Stimulated activated naive CD8-positive, alpha-beta T cell treated with anti-CD3 and anti-CD28 coated beads, Interleukin-15, Interleukin-2, amounts not matched to agents 100 U/mL and 50 U/mL, for 24 hours (primary cell): ENCODE measurements around the gene GDNF.

Experiments used
- ATAC-seq: fragments of 150-1000 bp; cut with Tn5 transposase; one replicate; pipeline ENCODE4 v1.10.0; 2021
- DNase-seq: peaks from one replicate; pipeline ENCODE4 v3.0.0; 2021

GDNF gene

DNA sequence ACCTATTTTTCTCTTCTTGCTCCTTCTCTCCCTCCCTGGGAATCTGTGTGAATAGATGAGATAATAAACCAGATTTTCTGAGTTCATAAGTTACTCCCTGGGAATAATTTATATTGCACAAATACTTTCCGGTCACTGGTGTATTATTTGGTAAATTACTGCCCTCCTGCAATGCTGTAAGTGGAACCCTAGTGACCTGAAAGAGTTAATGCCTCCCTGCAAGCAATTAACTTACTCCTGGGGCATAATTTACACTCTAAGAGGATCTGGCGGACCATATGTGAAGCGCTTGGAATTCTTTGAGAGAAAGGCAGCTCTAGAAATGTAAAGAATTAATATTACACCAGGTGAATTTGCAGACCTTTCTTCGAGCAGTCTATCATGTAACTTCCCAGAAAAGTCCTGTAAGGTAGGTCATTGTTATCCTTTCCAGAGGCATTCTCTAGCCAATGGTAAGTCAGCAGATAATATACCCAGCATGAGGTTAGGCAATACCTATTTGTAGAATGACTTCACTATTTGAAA is 7.0 kb upstream of the GDNF start:
- ATAC-seq (no peak), DNase-seq (no peak)

DNA sequence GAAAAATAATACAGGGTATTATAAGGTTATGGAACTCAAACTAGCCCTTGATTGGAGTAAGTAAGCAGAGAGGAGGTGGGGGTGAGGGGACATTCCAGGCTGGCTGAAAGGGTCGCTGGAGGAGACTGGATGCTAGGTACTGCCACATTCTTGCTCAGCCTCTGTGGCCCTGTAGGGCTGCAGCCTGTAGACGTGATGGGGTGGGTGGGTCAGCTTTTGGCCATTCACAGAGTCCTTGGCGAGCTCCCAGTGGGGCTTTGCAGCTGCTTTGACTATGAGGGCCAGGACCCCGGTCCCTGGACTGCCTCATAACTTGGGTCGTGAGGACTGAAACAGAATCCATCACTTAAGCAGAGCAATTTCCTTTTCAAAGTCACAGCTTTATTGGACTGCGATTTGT is 4.2 kb upstream of the GDNF start:
- DNase-seq (no peak), ATAC-seq (no peak)

DNA sequence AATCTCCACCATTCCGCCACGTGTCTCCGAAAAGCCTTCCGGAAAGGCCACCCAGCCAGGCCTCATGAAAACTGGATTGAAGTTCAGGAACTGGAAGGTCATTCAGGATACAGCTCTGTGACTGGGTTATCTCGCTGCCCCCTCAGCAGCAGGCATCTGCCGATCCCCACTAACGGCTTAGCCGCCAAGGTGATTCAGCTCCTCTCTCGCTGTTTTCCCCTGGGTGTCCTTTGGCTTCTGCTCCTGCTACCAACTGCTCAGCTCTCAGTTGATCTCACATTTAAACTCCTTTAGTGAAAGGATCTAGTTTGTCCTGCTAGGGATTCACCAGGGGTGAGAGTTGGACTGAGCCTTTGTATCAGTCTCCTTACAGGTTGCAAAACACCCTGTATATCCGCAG is 2.2 kb upstream of the GDNF start:
- ATAC-seq (no peak), DNase-seq (no peak)

DNA sequence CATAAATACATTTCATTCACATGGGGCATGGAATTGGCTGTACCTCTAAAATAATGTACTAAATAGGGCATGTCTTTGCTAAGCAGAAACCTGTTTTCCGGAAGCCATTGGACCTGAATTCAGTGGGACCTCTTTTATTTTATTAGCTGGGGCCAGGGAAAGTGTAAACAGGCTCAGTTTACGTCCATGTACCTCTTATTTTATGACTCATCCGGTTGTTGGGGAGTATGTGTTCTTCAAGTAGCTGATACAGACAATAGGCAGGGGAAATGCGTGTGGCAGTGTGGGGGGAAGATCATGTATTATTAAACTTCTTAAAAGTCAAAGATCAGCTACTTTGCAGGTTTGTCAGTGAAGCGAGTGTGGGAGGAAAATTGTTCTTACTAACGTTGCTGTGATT is 1.4 kb upstream of the GDNF start:
- DNase-seq (no peak), ATAC-seq (no peak)

DNA sequence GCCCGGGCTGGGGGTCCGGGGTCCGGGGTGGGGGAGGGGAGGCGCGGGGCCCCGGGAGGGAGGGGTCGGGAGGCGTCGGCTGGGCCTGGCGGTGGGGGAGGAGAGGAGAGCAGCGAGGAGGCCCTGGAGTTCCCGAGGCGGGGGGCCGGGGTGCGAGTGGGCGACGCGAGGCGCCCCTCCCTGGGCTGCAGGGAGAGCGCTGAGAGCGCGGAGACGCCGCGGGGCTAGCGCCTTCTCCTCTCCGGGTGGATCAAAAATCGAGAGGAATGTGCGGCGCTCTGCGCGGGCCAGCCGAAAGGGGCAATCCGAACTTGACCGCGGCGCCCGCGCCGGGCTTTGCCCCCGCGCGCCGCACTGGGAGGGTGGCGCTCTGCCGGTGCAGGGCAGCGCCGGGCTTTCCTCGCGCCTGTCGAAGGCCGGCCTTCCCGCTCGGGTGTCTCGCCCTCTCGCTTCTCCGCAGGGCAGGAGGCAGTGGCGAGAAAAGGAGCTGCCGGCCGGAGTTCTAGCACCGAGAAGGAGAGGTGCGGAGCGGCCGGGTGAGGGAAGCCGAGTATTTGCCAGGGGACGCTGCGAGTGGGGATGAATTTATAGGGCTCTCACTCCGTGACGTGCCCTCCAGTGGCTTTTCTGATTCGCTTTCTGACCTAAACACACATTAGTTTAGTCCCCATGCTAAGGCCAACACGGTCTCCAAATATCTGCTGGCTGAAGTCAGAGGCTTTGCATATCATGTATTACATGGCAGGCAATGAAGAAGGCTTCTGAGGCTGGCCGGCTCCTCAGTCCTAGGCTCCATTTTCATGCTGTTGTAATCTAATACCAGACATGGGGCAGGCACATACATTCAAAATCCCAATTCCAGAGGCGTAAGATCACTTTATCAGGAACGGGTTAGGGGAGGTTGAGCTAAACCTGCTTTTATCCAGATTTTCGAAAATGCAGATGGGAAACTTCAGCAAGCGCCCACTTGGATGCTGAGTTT is 503 bp upstream of the GDNF start:
- DNase-seq (peak; percentile 7), ATAC-seq (no peak)

DNA sequence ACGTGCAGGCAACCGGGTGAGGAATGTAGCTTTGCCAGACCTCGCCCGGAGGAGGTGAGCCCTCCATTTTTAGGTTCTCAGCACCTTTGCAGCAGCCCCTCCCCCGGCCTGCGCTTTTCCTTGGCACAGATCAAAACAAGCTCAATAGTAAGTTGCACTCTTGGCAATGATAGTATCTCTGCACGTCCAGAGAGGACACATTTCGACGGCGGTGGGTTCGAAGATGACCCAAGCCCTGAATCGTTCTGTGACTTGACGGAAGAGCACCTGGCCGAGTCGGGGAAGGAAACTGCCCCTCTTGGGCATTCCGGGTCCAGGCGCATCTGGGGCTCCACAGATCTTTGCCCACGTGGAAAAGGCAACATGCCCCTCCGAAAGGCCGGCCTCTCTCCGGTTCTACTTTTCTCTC is 904 bp downstream of the GDNF start:
- DNase-seq (no peak), ATAC-seq (no peak)

DNA sequence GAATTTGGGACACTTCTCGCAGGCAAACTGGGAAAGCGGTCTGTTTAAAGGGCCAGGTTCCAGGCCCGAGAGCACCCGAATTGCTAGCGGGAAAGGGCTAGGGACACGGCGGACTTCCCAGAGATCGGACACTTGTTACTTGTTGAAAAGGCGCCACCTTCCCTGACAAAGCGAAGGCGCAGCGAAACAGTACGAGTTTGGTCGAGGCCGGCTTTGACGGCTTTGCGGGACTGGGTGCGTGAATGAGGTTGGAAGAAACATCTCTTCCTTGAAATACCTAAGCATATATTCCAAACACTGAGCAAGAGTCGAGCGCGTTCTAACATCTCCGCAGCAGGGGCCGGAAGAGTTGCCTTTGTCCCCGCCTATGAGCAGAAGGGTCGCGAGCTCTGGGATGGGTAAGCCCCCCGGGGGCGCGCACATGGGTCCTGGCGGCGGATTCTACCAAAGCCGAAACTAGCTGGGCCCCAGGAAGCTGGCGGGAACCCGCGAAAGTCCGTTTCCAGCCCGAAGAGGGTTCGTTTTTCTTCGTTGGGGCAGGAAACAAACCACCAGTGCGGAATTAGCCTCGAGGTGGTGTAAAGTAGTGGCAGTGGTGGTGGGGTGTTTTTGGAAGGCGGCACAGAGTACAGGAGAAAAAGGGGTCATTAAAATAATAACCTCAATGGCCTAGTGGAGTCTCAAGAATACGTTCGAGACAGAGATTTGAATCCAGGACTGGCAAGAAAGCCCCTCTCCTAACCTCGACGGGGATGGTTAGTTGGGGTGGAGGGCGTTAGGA is 1.5 kb downstream of the GDNF start:
- ATAC-seq = no peak
- peak; percentile 13 for DNase-seq

DNA sequence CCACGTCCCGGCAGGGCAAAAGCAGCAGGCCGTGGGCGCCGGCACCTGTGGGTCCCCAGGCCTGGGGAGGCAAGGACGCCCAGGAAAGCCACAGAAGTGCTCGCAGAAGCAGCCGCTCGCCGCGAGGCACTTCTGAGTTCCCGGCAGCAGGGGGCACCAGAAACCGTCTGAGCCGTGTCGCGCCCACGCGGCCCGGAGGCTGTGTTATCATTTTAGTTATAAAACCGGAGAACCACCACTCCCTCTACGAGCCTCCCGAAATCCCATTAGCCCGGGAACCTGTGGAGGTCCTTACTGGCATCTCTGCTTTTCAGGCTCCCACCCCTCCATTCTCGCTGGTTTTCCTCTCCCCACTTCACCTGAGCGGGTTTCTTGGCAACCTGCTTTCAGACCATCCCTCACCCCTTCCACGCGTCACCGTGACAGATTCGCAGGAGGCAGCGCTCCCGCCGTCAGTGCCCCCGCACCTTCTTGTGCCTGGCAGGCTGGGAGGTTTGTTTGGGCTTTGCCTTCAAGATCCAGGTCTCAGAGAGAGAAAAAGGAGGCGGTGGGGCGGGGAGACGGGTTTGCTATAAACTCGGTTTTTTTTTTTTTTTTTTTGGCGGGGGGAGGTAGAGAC is 2.3 kb downstream of the GDNF start:
- DNase-seq (peak; percentile 86), ATAC-seq (peak; percentile 51)

DNA sequence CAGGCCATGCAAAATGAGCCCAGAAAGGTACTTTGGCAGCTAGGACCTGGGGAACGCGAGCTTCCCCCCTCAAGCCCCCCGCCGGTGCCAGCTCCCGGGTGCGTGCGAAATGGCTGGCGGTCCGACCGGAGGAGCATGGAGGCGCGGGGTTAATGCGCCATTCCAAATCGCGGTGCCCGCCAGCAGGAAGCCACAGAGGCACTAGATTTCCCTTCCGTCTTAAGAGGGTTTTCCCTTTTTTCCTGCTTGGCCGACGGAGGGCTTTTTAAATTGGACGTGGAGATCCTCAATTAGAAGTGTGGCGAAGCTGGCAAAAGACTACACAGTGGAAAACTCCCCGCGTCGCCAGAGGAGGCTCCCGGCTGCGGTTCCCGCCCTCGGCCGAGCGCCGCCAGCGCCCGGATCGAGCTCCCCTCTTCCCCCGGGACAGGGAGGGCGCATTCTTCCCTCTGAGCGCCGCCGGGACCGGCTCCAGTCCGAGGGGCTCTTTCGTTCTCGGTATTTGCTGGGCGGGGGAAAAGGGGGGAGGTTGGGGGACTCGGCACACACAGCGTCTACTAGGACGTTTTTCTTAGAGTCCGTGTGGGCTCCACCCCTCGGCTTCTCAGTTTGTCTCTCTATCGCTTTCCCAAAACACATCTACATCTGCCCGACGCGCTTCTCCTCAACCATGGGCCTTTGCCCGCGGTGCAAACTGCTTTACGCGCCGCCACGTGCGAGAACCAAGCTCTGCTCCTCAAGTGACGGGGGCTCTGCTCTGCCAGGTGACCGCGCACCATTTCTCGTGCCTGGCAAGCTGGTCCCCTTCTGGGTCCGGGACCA is 3.0 kb downstream of the GDNF start:
- ATAC-seq (peak; percentile 24), DNase-seq (peak; percentile 11)

DNA sequence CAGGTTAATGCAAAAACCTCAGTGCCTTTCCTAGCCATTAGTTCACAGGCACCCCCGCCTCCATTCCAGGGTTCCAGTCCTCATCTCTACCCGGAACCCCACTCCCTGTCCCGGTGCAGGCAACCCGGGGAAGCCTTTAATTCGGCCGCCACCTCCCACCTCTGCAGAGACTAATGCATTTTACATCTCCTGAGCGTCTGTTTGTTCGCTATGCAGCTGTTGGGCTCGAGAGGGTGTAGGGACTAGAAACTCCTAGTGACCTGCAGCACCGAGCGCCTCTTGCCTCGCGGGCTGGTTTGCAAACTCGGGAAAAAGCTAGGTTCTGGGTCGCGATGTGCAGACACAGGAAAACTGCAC is 3.6 kb downstream of the GDNF start:
- ATAC-seq = no peak

DNA sequence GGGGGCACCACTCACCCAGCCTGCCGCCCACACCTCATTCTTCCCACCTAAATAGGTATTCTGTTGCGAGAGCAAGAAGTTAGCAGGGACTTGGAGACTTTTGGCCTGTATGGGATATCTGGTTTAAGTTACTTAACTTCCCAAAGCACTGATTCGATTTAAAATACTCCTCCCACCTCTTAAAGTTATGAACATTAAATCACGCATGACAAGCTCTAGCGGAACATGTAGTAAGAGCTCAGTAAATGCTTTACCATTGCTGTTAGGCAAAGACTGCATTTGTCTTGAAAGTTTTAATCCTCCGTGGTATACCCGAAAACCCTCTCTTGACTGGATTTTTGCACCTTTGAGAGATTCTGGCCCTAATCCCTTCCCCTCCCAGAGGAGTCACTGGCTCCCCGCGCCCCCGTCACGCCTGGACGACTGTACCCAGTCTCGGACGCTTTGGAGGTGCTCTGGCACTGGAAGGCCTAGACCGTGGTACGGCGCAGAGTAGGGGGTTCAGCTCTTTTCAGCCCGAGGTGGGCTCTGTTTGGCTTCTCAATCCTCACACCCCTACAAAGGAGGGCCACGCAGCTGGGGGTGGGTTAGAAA is 4.4 kb downstream of the GDNF start:
- ATAC-seq = no peak
- DNase-seq = no peak

More for the DNA sequence above, 3.6 kb downstream of the GDNF start:
- DNase-seq = no peak

DNA sequence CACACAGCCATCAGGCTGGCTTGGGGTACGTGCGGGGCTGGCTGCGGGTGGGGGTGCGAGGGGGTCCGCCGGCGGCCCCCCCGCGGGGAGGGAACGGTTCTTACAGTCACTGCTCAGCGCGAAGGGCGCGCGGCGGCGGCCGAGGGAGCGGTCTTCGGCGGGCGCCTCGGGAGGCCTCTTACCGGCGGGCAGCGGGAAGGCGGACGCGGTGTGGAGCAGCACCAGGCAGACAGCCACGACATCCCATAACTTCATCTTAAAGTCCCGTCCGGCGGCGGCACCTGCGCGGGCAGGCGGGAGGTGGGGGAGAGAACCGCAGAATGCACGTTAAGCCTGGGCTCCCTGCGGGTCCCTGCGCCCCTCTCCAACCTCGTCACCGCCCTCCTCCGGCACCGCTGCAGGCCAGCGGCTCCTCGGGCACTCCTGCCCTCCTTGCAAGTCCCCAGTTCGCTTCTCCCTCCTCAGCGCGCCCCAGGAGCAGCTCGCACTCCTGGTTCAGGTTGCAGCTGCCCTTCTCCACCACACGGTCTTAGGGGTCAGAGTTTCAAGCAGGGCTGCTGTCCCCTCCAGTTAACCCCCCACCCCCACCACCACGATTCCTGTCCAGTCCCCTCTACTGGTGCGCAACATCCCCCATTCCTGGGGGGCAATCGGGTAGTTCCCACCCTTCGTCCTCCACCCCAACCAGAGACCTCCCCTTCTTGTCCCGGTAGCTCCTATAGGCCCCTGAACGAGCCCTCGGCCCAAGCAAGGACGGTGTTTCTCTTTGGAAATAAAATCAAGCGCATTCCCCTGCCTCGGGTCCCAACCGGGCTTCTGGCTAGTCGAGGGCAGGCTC is 5.1 kb downstream of the GDNF start:
- no peak for ATAC-seq
- DNase-seq = peak; percentile 4

DNA sequence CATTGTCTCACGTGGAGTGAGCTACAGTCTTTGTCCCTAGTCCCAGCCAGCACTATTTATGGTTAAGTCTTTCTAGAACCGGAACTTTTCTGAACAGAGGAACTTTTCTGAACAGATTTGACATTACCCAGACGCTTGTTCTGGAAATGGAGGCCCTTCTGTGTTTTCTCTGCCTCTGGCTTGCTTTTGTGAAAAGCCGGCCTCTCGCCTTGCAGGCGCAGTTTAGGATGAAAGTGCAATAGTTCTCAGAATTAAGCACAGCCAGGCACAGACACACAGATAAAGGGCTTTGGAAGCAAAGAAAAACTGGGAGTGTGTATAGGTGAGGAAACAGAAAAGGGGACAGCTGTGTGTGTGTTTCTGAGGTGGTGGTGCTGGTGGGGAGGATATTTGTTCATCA is 5.9 kb downstream of the GDNF start:
- DNase-seq = no peak
- no peak for ATAC-seq

DNA sequence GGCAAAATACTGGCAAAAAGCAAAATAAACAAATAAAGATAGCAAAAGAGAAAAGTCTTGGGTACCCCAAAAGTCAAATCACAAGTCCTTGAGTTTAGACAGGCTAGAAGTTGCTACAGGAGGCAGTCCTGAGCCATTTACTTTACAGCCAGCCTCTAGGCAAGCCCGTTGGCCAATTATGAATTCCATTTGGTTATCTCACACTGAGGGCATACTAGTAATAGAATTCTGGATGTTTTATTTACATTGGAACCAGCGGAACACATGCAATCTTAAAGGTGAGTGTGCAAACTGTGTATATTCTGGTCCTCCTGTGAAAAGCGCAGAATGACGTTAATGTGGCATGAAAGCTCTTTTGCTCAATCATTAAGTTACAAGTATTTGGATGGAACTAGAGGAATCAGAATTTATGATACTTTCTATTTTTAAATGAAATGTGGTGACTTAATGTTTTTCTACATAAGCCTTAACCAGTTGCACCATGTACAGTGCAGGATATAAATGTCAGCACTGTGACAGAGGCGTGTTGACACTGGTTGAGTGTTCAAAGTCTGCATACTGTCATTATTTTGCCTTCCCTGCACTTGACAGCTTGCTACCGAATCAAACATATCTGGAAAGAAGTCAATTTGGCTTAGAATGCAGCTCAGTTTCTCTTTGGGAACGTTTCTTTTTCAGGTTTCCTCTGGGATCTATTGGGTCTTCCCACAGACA is 7.9 kb downstream of the GDNF start:
- DNase-seq (no peak), ATAC-seq (no peak)

DNA sequence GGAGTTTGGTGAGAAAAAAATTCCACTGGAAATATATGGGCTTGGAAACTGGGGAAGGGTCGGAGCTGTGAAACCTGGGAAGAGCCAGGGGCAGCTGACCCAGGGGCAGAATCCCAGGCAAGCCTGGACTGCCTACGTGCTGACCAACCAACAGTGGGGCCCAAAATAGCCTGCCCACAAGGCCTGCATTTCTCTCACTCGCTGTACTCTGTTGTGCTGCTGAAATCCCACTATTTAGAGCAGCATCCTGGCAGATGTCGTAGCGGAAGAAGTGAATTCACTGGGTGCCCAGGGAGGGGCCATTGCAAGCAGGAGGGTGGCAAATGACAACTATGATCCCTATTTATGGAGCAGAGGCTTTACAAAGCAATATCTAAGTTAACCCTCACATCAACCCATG is 9.5 kb downstream of the GDNF start:
- DNase-seq = no peak

DNA sequence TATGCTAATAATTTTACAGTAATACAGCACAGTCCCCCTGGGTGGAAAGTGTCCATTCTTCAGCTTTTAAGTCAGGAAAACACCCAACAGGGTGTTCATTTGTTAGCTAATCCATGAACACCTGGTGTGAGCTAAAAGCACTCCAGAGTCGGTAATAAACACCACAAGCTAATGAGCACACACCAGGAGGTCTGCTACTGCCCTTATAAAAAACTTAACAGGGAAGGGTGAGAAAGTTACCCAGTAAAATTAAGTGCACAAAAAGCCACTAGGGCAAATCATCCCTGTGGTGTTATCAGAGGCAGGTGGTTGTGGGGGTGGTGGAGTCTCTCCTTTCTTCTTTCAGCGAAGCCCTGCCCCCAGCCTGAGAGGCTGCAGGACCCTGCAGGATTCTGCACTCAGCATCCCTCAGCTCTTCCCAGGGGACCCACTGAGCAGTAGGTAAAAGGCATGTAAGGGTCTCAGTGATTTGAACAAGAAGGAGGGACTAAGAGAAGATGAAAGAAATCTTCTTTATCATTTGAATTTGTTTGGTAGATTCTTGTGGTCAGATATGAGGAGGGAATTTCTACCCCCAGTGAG is 14.4 kb downstream of the GDNF start:
- DNase-seq (no peak), ATAC-seq (no peak)

More for the DNA sequence above, 9.5 kb downstream of the GDNF start:
- ATAC-seq = no peak

DNA sequence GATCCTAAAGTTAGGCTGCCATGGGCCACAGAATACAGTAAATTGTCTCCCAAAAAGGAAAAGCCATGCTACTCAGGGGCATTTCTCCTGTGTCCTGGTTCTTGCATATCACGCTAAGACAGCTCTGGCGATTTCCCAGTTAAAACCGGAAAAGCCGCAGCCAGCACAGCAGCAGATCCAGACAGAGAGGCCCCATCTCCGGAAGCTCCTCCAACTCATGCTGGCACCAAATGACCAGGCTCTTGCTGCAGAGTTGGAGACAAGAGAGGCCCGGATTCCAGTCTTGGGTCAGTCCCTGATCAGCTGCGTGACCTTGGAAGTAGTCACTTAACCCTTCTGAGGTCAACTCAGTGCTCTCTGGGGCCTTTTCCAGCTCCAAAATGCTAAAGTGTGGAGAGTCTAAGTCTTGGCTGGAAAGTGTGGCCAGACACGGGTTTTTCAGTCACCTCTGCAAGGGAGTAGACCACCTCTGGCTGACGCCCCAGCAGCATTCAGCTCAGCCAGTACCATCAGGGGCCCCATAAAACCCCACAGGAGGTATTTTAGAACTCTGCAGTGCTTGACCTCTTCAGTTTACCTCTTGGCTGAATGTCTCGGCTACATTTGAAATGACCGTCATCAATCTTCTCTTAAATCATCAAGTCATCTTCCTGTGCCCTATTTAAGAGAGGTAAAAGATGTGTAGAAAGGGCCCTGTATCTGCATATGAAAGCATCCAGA is 16.2 kb downstream of the GDNF start:
- DNase-seq = no peak

DNA sequence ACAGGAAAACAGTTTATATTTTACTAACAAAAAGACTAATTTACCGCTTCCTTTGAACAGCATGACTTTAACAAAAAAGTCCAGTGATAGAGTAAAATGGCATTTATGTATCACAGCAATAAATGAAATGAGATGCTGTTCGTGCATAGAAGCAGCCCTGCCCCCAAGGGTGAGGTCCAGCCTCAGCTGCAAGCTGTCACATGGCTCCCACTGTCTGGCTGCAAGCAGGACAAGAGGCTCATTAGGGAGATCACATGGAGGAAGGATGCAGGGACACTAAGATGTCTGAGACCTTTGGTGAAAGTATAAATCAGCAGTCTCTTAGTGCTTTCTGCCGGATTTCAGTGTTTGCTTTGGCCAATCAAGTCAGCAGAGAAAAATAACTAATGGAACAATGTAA is 23.0 kb downstream of the GDNF start:
- DNase-seq (no peak), ATAC-seq (no peak)

More for the DNA sequence above, 16.2 kb downstream of the GDNF start:
- no peak for ATAC-seq

DNA sequence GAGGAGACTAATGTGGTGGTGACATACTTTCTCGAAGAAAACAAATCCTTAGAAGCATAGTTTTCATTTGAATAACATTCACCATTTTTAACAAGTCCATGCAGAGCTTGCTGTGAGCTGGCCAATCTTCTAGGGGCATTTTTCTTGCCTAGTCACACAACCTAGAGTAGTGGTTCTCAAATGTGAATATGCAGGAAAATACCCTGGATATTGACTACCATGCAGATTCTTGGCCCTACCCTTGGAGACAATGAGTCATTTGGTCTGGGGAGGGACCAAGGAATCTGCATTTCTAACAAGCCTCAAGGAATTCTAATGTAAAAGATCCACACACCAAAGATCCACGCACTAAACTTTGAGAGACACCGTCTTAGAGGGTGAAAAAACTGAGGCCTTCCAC is 23.5 kb downstream of the GDNF start:
- DNase-seq (no peak), ATAC-seq (no peak)
